Activated CD4-positive, alpha-beta T cell treated with anti-CD3 and anti-CD28 coated beads, Interleukin-2, amount 50 U/mL, for 1 hour (primary cell): Measurements from ENCODE around the gene HOXC11.

Experiments
- DNase-seq: peaks from one replicate; pipeline ENCODE4 v3.0.0-alpha.2; 2020

Gene HOXC11

GRCh38 chr12:53972722-53973235 is at the start of gene HOXC11:
HOXC11 (plus strand) TSS chr12:53973126; CDS start chr12:53973242, 116 bp downstream.
- DNase-seq = no peak

- DNase-seq = no peak
These were observed 48.2 kb upstream of the HOXC11 start for GRCh38 chr12:53924521-53925405.

GRCh38 chr12:53927220-53928029 is 45.5 kb upstream of the HOXC11 start:
- no peak for DNase-seq

GRCh38 chr12:53928054-53928835 is 44.7 kb upstream of the HOXC11 start:
- DNase-seq = no peak

- no peak for DNase-seq
These were observed 43.4 kb upstream of the HOXC11 start for GRCh38 chr12:53929527-53929926.

- DNase-seq = no peak
These were observed 42.2 kb upstream of the HOXC11 start for GRCh38 chr12:53930591-53931255.

GRCh38 chr12:53931844-53932581 is 40.9 kb upstream of the HOXC11 start:
- DNase-seq = no peak

- no peak for DNase-seq
These were observed 40.0 kb upstream of the HOXC11 start for GRCh38 chr12:53932915-53933314.

GRCh38 chr12:53935383-53936341 is 37.3 kb upstream of the HOXC11 start:
- no peak for DNase-seq

GRCh38 chr12:53937099-53937498 is 35.8 kb upstream of the HOXC11 start:
- no peak for DNase-seq

- DNase-seq = no peak
These were observed 35.2 kb upstream of the HOXC11 start for GRCh38 chr12:53937596-53938325.

GRCh38 chr12:53938326-53939140 is 34.4 kb upstream of the HOXC11 start, which contains the start of gene HOXC13:
HOXC13 (plus strand) TSS chr12:53938831; CDS start chr12:53938907, 76 bp downstream.
- DNase-seq = no peak

- no peak for DNase-seq
These were observed 33.5 kb upstream of the HOXC11 start for GRCh38 chr12:53939141-53940108.

GRCh38 chr12:53940443-53941014 is 32.4 kb upstream of the HOXC11 start:
- no peak for DNase-seq

- DNase-seq = no peak
These were observed 31.7 kb upstream of the HOXC11 start for GRCh38 chr12:53941187-53941586.

- no peak for DNase-seq
These were observed 31.2 kb upstream of the HOXC11 start for GRCh38 chr12:53941750-53942149.

GRCh38 chr12:53942467-53942997 is 30.4 kb upstream of the HOXC11 start:
- DNase-seq = no peak
